NB4 (cell line): ENCODE results near the gene SLC15A3.

Experiments used
- CTCF ChIP-seq: IDR thresholded peaks from one replicate; pipeline ENCODE4 v1.5.1; 2012; ENCODE audit warnings: low read depth, low read length
- MYC ChIP-seq: IDR thresholded peaks from 2 replicates; pipeline ENCODE4 v1.6.1; 2011; ENCODE audit warnings: low read depth, low read length
- POLR2A ChIP-seq: IDR thresholded peaks from 2 replicates; pipeline ENCODE4 v1.6.1; 2011; ENCODE audit warnings: mild to moderate bottlenecking; ENCODE audit not compliant: insufficient read length; ENCODE audit errors: extremely low read depth

GRCh38 chr11:60993615-60994014 is 41.6 kb upstream of the SLC15A3 start:
- TF ChIP-seq CTCF (no peak), POLR2A (no peak), MYC (no peak)
